SU-DHL-6 (cell line): Measurements from ENCODE around the gene DNAH7.

ENCODE experiments used
- EZH2phosphoT487 ChIP-seq: fragments of 200-600 bp; sonication (generic), shearing (Covaris generic); conservative IDR thresholded peaks from 2 replicates; pipeline ENCODE4 v1.6.1; 2018; ENCODE audit warnings: mild to moderate bottlenecking, antibody characterized with exemption, low read length, moderate library complexity, mixed read lengths
- TF ChIP-seq, protein P1 (sequence below): fragments of 200-600 bp; sonication (generic); IDR thresholded peaks from one replicate; pipeline ENCODE4 v1.5.1; 2017; ENCODE audit warnings: antibody characterized with exemption, mild to moderate bottlenecking, low read length, moderate library complexity; ENCODE audit not compliant: insufficient read depth, poor library complexity, severe bottlenecking

GRCh38 chr2:196077821-196078220 is 9.2 kb upstream of the DNAH7 start:
- TF ChIP-seq, protein P1, sequence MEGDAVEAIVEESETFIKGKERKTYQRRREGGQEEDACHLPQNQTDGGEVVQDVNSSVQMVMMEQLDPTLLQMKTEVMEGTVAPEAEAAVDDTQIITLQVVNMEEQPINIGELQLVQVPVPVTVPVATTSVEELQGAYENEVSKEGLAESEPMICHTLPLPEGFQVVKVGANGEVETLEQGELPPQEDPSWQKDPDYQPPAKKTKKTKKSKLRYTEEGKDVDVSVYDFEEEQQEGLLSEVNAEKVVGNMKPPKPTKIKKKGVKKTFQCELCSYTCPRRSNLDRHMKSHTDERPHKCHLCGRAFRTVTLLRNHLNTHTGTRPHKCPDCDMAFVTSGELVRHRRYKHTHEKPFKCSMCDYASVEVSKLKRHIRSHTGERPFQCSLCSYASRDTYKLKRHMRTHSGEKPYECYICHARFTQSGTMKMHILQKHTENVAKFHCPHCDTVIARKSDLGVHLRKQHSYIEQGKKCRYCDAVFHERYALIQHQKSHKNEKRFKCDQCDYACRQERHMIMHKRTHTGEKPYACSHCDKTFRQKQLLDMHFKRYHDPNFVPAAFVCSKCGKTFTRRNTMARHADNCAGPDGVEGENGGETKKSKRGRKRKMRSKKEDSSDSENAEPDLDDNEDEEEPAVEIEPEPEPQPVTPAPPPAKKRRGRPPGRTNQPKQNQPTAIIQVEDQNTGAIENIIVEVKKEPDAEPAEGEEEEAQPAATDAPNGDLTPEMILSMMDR, result no peak
- no peak for TF ChIP-seq EZH2phosphoT487
